GM12891 (cell line): ENCODE results near the gene FRMD3.

Source experiments
- POLR2A ChIP-seq: IDR thresholded peaks from 2 replicates; pipeline ENCODE4 v1.6.1; 2011; ENCODE audit warnings: low read depth, low read length, control low read depth
- POLR2AphosphoS5 ChIP-seq: IDR thresholded peaks from 2 replicates; pipeline ENCODE4 v1.6.1; 2011; ENCODE audit warnings: low read depth, low read length, control low read depth

DNA sequence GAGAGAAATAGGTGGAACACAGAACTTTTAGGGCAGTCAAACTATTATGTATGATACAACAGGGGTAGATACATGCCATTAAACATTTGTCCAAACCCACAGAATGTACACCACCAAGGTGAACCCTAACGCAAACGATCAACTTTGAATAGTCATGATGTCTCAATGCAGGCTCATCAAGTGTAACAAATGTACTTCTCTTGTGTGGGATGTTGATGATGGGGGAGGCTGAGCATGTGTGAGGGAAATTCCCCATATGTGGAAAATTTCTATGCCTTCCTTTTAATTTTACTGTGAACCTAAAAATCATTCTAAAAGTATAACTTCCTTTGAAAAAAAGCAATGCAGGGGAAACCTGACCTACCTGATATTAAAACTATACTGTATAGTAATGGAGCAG, 273.9 kb downstream of the FRMD3 start:
- TF ChIP-seq POLR2AphosphoS5 (no peak), POLR2A (no peak)
